ENCODE results near the gene PDZRN3. TPM values are rescaled to one million over a fixed set of nuclear protein-coding genes. Genes with fewer than 3 reads are reported as not detected.

The PDZRN3 gene
- total RNA-seq, 1 donor from 2014 or later, result not detected

DNA sequence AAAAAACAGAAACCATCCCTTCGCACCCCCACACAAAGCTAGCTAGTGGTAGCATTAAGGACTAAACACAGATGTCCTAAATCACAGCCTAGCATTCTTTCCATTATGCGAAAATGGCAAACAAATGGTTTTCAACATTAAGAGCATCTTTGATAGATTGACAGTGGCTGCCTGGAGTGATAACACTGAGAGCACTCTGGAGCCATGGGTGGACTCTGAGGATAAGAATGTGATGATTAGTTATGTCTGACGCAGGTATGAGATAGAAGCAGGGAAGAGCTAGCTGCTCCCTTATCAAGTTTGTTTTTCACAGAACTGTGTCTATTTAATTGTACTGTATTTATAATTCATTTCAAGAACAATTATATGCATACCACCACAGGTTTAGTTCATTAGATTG lies 142.9 kb downstream of the PDZRN3 start:
- peaks cover 6% of the 10 kb centered on the region for H3K4me1 Mint-ChIP-seq
- H3K9me3 Mint-ChIP-seq, result no peaks in the 10 kb centered on the region

DNA sequence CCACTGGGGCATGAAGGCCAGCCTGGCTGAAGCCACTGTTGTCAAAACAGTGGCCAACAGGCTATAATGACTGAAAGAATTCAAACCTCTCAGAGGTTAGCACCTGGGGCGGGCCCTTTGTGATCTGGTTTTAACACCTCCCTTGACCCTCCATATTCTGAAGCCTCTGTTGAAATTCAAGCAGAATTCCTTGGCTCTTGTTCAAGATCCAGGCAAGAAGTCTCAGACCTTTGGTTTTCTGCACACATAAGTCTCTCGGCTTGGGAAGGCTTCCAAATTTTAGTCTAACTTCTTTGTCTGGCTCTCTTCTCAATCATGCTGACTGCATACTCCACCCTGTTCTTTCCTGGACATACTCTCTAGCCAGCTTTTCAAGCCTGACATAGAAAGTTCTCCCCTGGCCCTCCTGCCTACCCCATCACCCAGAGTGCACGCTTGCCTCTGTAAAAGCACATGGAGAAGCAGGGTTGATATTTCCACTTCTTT lies 144.5 kb downstream of the PDZRN3 start:
- intact Hi-C loops (cut with micrococcal nuclease), result no loop called here
- no peak overlapping the region for H3K4me3 Mint-ChIP-seq
- no peaks in the 10 kb centered on the region for H3K36me3 Mint-ChIP-seq (ENCODE audit: low read depth)

More for the DNA sequence above, 142.9 kb downstream of the PDZRN3 start:
- intact Hi-C loops (cut with micrococcal nuclease), result no loop called here
- no peak for DNase-seq
- Mint-ChIP-seq H3K27me3 (peaks cover 9% of the 10 kb centered on the region), H3K36me3 (ENCODE audit: low read depth) (no peaks in the 10 kb centered on the region), H3K27ac (no peak overlapping the region), H3K4me3 (no peak overlapping the region)

DNA sequence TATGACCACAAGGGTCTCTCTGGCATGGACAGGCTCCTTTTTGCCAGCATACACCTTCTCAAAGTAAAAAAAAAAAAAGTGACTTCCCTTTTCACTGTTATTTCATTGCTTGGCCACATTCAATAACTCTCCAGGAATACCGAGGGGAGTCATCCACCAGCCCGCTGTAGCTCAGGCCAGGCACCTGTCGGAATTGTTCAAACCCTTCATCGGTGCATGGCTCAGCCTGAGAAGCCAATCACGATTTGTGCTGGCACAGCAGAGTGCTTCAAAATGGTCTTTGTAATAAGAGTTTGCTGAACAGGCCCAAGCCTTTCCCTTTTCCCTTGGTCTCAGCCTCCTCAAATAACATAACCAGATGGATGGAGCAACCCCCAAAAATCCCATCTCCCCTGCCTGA lies 145.4 kb downstream of the PDZRN3 start:
- Mint-ChIP-seq H3K9me3 (no peaks in the 10 kb centered on the region), H3K4me3 (no peak overlapping the region), H3K27me3 (peaks cover 8% of the 10 kb centered on the region), H3K36me3 (ENCODE audit: low read depth) (no peaks in the 10 kb centered on the region), H3K27ac (no peak overlapping the region), H3K4me1 (peaks cover 4% of the 10 kb centered on the region)
- intact Hi-C loops (cut with micrococcal nuclease), result no loop called here
- DNase-seq, result no peak

More for the DNA sequence above, 144.5 kb downstream of the PDZRN3 start:
- DNase-seq, result no peak
- Mint-ChIP-seq H3K27me3 (peaks cover 5% of the 10 kb centered on the region), H3K27ac (no peak overlapping the region), H3K4me1 (peaks cover 6% of the 10 kb centered on the region), H3K9me3 (no peaks in the 10 kb centered on the region)

DNA sequence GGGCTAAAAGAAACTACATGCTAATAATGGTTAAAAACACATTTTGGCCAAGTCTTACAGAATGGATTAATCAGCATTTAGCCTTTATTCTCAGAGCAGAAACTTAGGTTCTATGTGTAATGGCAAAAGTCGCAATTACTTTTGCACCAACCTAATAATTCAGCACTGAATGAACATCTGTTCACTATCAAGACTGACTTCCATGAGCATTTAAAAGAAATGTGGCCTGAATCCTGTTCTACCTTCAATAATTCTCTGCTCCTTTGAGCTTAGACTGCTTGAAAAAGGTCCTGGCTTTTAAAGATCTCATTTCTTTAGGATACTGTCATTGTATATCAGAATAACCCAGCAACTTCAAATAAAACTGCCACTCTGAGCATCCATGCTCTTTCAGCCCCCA lies 145.9 kb downstream of the PDZRN3 start:
- no peaks in the 10 kb centered on the region for H3K4me1 Mint-ChIP-seq
- H3K27ac Mint-ChIP-seq, result no peak overlapping the region

DNA sequence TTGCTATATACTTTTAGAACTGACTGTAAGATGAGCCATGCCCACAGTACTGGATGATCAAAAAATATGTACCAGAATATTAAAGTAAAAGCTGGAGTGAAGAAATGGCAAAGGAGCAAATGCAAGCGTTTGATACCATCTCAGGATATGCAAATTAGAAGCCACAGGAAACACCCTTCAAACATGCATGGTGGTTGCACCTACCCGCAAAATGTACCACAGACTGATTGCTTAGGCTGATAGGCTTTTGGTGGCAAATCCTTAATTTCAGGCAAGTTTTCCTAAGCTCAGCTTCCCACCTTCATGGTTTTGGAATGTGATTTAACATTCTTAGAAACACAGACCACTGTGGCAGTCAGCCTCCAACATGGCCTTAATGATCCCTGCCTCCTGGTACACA lies 149.0 kb downstream of the PDZRN3 start:
- Mint-ChIP-seq H3K9me3 (no peaks in the 10 kb centered on the region), H3K4me3 (no peak overlapping the region), H3K4me1 (no peaks in the 10 kb centered on the region), H3K27me3 (peaks cover 3% of the 10 kb centered on the region), H3K36me3 (ENCODE audit: low read depth) (no peaks in the 10 kb centered on the region), H3K27ac (no peak overlapping the region)
- no peak for DNase-seq
- intact Hi-C loops (cut with micrococcal nuclease), result no loop called here

More for the DNA sequence above, 145.9 kb downstream of the PDZRN3 start:
- DNase-seq, result no peak
- intact Hi-C loops (cut with micrococcal nuclease), result no loop called here
- H3K36me3 Mint-ChIP-seq (ENCODE audit: low read depth), result no peaks in the 10 kb centered on the region
- no peaks in the 10 kb centered on the region for H3K9me3 Mint-ChIP-seq
- no peak overlapping the region for H3K4me3 Mint-ChIP-seq
- H3K27me3 Mint-ChIP-seq, result peaks cover 3% of the 10 kb centered on the region

DNA sequence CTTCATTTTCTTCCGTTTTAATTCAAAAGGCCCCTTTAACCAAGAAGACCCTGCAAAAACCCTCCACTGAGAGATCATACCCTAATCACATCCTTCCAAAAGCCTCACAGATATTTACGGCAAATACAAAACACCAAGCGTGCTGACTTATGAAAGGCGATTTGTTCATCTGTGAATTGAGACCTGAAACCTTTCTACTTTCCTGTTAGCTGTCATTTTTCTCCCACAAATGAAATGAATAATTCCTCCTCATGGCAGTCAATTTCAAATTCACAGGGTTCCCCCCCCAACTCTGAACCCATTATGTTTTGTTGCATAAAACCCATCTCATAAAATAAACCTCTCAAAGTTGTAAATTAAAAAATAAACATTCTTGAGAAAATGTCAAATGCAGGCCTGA lies 149.6 kb downstream of the PDZRN3 start:
- no peaks in the 10 kb centered on the region for H3K9me3 Mint-ChIP-seq
- no peaks in the 10 kb centered on the region for H3K36me3 Mint-ChIP-seq (ENCODE audit: low read depth)
- H3K4me3 Mint-ChIP-seq, result no peak overlapping the region
- no peak overlapping the region for H3K27ac Mint-ChIP-seq
- no peaks in the 10 kb centered on the region for H3K4me1 Mint-ChIP-seq
- peaks cover 3% of the 10 kb centered on the region for H3K27me3 Mint-ChIP-seq
- intact Hi-C loops (cut with micrococcal nuclease), result no loop called here
- DNase-seq, result no peak

DNA sequence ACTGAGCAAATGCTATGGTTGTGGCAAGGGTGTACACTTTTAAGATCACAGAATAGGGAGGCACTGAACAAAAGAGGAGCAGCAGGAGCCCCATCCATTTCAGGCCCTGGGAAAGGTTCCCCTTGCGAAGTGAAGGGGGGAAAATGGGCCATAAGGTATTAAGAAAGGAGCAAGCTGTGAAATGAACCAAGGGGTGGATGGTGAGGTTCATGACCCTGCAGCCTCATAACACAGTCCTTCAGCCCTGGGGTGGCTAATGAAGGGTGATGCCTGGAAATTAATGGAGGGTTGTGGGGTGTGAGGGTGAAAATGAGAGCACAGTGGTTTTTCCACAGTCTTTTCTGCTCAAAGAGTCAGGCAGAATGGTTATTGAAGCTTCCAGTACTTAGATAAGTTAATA lies 150.1 kb downstream of the PDZRN3 start:
- H3K36me3 Mint-ChIP-seq (ENCODE audit: low read depth), result no peaks in the 10 kb centered on the region
- no peaks in the 10 kb centered on the region for H3K9me3 Mint-ChIP-seq
- H3K4me3 Mint-ChIP-seq, result no peak overlapping the region
- intact Hi-C loops (cut with micrococcal nuclease), result no loop called here
- H3K27me3 Mint-ChIP-seq, result peaks cover 3% of the 10 kb centered on the region
- no peak for DNase-seq
- H3K27ac Mint-ChIP-seq, result no peak overlapping the region
- no peaks in the 10 kb centered on the region for H3K4me1 Mint-ChIP-seq

DNA sequence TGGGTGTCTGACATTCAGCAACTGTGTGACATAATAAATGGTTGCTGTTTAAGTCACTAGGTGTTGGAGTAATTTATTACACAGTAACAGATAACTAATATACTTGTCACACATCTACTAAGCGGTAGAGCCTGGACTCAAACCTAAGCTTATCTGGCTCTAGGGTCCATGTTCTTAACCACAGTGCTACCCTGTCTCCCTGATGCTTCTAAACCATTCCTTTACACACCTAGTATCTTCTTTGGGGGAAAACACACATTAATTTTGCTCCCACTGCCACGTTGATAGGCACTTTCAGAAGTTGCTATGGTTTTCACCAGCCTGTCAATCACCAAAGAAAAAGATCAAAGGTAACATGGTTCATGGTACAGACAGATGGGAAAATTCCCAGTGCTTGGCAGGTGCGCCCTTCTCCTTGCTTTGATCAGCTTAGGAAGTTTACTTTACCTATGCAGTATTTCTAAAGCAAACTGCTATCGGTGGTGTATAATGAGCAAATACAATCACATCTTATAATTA lies 150.8 kb downstream of the PDZRN3 start:
- Mint-ChIP-seq H3K4me3 (no peak overlapping the region), H3K4me1 (no peaks in the 10 kb centered on the region), H3K36me3 (ENCODE audit: low read depth) (no peaks in the 10 kb centered on the region), H3K27ac (no peak overlapping the region), H3K27me3 (peaks cover 3% of the 10 kb centered on the region), H3K9me3 (no peaks in the 10 kb centered on the region)
- intact Hi-C loops (cut with micrococcal nuclease), result no loop called here
- DNase-seq, result no peak

DNA sequence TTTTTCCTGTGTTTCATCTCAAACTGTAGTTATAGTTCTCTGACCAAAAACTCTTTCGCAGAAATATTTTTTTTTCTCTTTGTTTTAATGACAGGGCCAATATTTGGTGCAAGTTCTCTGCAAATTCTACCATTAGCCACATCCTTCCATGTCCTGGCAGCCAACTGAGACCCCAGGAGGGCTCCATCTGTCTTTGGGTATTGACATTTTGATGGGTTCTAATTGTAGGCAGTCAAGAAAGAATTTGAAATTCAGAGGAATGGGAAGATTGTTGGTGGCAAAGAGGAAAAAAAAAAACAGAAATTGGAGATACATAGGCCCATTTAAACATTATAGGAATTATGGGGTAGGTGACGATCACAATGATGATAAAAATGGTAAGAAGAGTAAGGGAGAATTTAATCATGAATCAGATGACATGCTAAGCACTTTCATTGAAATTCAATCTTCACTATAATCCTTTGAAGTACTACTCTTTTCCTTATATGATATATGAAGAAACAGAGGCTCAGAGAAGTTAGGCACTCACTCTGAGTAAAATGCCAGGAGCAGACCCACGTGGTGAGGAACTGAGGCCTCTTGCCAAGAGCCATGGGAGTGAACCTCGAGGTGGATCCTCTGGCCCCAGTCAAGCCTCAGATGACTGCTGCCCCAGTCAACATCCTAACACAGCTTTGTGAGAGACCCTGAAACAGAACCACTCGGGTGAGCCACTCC lies 151.4 kb downstream of the PDZRN3 start:
- Mint-ChIP-seq H3K4me1 (no peaks in the 10 kb centered on the region), H3K27ac (no peak overlapping the region), H3K4me3 (no peak overlapping the region), H3K36me3 (ENCODE audit: low read depth) (no peaks in the 10 kb centered on the region), H3K9me3 (no peaks in the 10 kb centered on the region), H3K27me3 (peaks cover 3% of the 10 kb centered on the region)
- intact Hi-C loops (cut with micrococcal nuclease), result no loop called here
- DNase-seq, result no peak

DNA sequence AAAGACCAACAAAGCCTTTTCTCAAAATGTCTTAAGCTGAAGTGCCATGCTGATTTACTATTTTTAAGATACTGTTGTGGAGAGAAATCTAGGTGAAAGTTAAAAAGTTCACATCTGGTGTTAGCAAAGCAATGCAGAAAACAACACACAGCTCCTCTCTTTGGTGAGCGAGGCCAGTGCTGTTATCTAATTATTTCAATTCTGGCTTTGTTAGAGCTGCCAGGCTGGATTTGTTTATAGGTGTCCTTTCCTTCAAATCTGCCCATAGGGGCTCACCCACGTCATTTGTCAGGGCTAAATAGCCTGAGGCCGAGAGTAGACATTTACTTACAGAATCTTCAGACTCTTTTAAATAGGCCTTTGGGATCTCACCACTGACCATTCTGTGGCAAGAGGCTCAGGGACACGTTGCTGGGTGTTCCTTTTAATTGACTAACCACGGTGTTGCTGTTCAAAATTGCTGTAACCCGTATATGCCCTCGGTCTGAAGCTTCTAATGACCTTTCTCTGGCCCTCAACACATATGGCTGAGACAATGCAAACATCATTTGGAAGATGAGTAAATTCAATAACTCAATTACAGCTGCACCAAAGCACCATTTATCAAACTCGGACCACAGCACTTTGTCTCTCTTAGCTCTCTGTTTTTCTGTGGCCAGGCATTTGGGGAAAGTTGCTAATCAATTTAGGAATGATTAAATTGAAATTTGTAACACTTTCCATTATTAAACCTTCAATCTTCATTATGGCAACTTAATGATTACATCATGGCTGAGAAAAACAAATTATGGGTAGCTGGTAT lies 152.6 kb downstream of the PDZRN3 start:
- DNase-seq, result no peak
- no peak overlapping the region for H3K27ac Mint-ChIP-seq
- H3K27me3 Mint-ChIP-seq, result peaks cover 5% of the 10 kb centered on the region
- H3K4me1 Mint-ChIP-seq, result no peaks in the 10 kb centered on the region
- H3K36me3 Mint-ChIP-seq (ENCODE audit: low read depth), result no peaks in the 10 kb centered on the region
- no peak overlapping the region for H3K4me3 Mint-ChIP-seq
- H3K9me3 Mint-ChIP-seq, result no peaks in the 10 kb centered on the region
- intact Hi-C loops (cut with micrococcal nuclease), result no loop called here

DNA sequence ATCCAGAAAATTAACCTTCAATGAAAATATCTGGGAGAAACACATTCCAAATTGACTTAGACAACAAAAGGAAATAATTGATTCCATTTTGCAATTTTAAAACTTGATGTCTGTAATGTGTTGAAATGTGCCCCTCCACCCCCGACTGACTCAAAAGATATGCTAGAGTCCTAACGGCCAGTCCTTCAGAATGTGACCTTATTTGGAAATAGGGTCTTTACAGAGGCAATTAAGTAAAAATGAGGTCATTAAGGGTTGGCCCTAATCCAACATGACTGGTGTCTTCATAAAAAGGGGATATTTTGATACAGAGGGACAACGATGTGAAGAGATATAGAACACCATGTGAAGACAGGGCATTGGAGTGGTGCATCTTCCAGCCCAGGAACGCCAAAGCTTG lies 153.9 kb downstream of the PDZRN3 start:
- no peak for DNase-seq
- intact Hi-C loops (cut with micrococcal nuclease), result no loop called here
- Mint-ChIP-seq H3K4me1 (no peaks in the 10 kb centered on the region), H3K27ac (no peak overlapping the region), H3K4me3 (no peak overlapping the region), H3K36me3 (ENCODE audit: low read depth) (no peaks in the 10 kb centered on the region), H3K27me3 (peaks cover 5% of the 10 kb centered on the region), H3K9me3 (no peaks in the 10 kb centered on the region)

DNA sequence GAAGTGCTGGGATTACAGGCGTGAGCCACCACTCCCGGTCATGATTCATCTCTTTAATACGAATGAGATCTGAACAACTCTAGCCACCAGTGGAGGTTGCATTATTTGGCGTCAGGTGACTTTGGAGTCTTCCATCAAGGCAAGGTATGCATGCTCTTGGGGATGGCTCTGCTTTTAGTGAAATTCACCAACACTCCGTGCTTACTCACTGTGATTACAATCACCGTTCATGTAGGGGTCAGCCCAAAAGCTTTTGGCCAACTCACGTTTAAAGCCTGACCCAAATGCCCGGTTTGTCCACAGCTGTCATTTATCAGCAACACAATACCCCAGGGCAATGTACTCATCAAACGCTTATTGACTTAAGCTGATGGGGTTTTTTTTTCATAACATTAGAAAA lies 155.4 kb downstream of the PDZRN3 start:
- H3K27ac Mint-ChIP-seq, result no peak overlapping the region
- H3K9me3 Mint-ChIP-seq, result no peaks in the 10 kb centered on the region
- DNase-seq, result no peak
- H3K36me3 Mint-ChIP-seq (ENCODE audit: low read depth), result no peaks in the 10 kb centered on the region
- peaks cover 2% of the 10 kb centered on the region for H3K27me3 Mint-ChIP-seq
- no peak overlapping the region for H3K4me3 Mint-ChIP-seq
- no peaks in the 10 kb centered on the region for H3K4me1 Mint-ChIP-seq
- intact Hi-C loops (cut with micrococcal nuclease), result no loop called here

DNA sequence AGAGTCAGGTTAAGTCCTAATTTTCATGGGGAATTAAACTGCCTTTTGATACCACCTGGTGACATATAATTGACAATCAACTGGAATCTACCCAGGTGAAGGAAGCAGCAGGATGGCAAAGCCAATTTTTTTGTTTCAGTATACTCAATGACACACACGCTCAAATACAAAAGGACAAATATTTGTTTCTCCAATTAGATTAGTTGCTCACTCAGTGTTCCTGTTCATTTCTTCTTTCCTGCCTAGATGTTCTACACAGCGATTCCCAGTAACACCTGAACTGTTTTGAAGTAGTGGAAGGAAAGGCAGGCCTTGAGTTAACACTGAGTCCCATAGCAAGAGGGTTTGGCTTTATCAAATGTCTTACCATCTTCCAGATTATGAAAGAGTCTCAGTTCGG lies 157.5 kb downstream of the PDZRN3 start:
- intact Hi-C loops (cut with micrococcal nuclease), result no loop called here
- H3K9me3 Mint-ChIP-seq, result no peaks in the 10 kb centered on the region
- DNase-seq, result no peak
- no peak overlapping the region for H3K4me3 Mint-ChIP-seq
- no peaks in the 10 kb centered on the region for H3K36me3 Mint-ChIP-seq (ENCODE audit: low read depth)
- H3K4me1 Mint-ChIP-seq, result no peaks in the 10 kb centered on the region
- no peak overlapping the region for H3K27ac Mint-ChIP-seq
- peaks cover 2% of the 10 kb centered on the region for H3K27me3 Mint-ChIP-seq

DNA sequence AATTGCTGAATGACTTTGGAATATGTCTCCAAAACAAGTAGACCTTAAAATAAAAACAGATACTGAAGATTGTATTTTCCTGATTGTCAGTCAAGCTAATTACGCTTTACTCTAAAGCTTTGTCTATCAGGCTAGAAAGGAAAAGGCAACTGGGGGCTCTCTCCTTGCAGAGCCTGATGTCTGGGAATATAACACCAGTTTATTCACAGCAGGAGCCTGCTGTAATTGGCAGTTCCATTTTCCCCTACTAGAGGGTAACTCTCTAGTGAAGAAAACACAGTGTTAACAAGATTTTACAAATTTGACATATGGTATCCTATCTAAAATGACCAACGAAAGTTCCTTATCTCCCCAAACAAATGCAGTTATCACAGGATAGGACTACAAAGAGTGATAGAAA lies 158.8 kb downstream of the PDZRN3 start:
- intact Hi-C loops (cut with micrococcal nuclease), result no loop called here
- Mint-ChIP-seq H3K27ac (no peak overlapping the region), H3K4me3 (no peak overlapping the region), H3K9me3 (no peaks in the 10 kb centered on the region), H3K4me1 (no peaks in the 10 kb centered on the region), H3K36me3 (ENCODE audit: low read depth) (no peaks in the 10 kb centered on the region), H3K27me3 (peaks cover 2% of the 10 kb centered on the region)
- no peak for DNase-seq
